GM23338 (cell line): Measurements from ENCODE around the gene ABCB6. TPM values are rescaled to one million over a fixed set of nuclear protein-coding genes. Genes with fewer than 3 reads are reported as not detected.

Source experiments
- ATAC-seq: fragments of 200-7000 bp; cut with Tn5 transposase; 3 replicates; pipeline ENCODE4 v1.9.1; 2020
- DNase-seq: peaks from one replicate; pipeline ENCODE4 v3.0.0-alpha.2; 2015; ENCODE audit warnings: low spot score
- H2AFZ ChIP-seq: fragments of 200-600 bp; sonication (generic); 2 replicates; pipeline ENCODE4 v1.8.0; 2016; ENCODE audit warnings: antibody characterized with exemption, mild to moderate bottlenecking, moderate library complexity
- H3F3A ChIP-seq: fragments of 200-600 bp; sonication (generic); replicated peaks from 2 replicates; pipeline ENCODE4 v1.8.0; 2017; ENCODE audit warnings: antibody characterized with exemption, mixed run types, low read depth
- H3K27ac ChIP-seq: fragments of 200-600 bp; sonication (generic); 2 replicates; pipeline ENCODE4 v1.6.1; 2016; ENCODE audit warnings: low read depth
- H3K27me3 ChIP-seq: fragments of 200-600 bp; sonication (generic); 2 replicates; pipeline ENCODE4 v1.8.0; 2016; ENCODE audit warnings: mild to moderate bottlenecking, mixed run types, moderate library complexity; ENCODE audit not compliant: insufficient read depth
- H3K36me3 ChIP-seq: fragments of 200-600 bp; sonication (generic); 2 replicates; pipeline ENCODE4 v1.8.0; 2016; ENCODE audit warnings: mild to moderate bottlenecking; ENCODE audit not compliant: insufficient read depth
- H3K4me1 ChIP-seq: fragments of 200-600 bp; sonication (generic); 2 replicates; pipeline ENCODE4 v1.8.0; 2016; ENCODE audit warnings: mild to moderate bottlenecking, moderate library complexity; ENCODE audit not compliant: insufficient read depth
- H3K4me2 ChIP-seq: fragments of 200-600 bp; sonication (generic); 2 replicates; pipeline ENCODE4 v1.7.1; 2017; ENCODE audit warnings: mixed run types
- H3K4me3 ChIP-seq: fragments of 200-600 bp; sonication (generic); 2 replicates; pipeline ENCODE4 v1.6.1; 2016; ENCODE audit warnings: mixed run types
- H3K79me2 ChIP-seq: fragments of 200-600 bp; sonication (generic); replicated peaks from 2 replicates; pipeline ENCODE4 v1.8.0; 2017; ENCODE audit warnings: mild to moderate bottlenecking; ENCODE audit not compliant: insufficient read depth
- H3K9me2 ChIP-seq: fragments of 200-600 bp; sonication (generic); 2 replicates; pipeline ENCODE4 v1.8.0; 2017; ENCODE audit not compliant: insufficient read depth
- H4K20me1 ChIP-seq: fragments of 200-600 bp; sonication (generic); replicated peaks from 2 replicates; pipeline ENCODE4 v1.8.0; 2017; ENCODE audit warnings: mild to moderate bottlenecking; ENCODE audit not compliant: insufficient read depth
- H3K27ac Mint-ChIP-seq: 2 replicates; pipeline ENCODE4 v1.8.0; 2020; ENCODE audit warnings: inconsistent platforms, mild to moderate bottlenecking, moderate library complexity, mixed read lengths
- H3K27me3 Mint-ChIP-seq: 3 replicates; pipeline ENCODE4 v1.8.0; 2022; ENCODE audit warnings: low read depth, mild to moderate bottlenecking, moderate library complexity, mixed read lengths, inconsistent platforms; ENCODE audit not compliant: insufficient read depth, poor library complexity
- H3K36me3 Mint-ChIP-seq: 3 replicates; pipeline ENCODE4 v1.8.0; 2021; ENCODE audit warnings: low read depth, mild to moderate bottlenecking, inconsistent platforms, moderate library complexity, mixed read lengths
- H3K4me1 Mint-ChIP-seq: 3 replicates; pipeline ENCODE4 v1.8.0; 2020; ENCODE audit warnings: mild to moderate bottlenecking, inconsistent platforms, mixed read lengths
- H3K4me3 Mint-ChIP-seq: 3 replicates; pipeline ENCODE4 v1.8.0; 2021; ENCODE audit warnings: moderate library complexity, mild to moderate bottlenecking, inconsistent platforms, mixed read lengths
- H3K9me3 Mint-ChIP-seq: 3 replicates; pipeline ENCODE4 v1.8.0; 2020; ENCODE audit warnings: moderate library complexity, mild to moderate bottlenecking, inconsistent platforms, mixed read lengths
- CREB1 ChIP-seq: fragments of 250-450 bp; sonication (Bioruptor Pico); IDR thresholded peaks from 2 replicates; pipeline ENCODE4 v1.5.0; 2020; ENCODE audit warnings: low read depth, mild to moderate bottlenecking, moderate library complexity
- JUNB ChIP-seq: IDR thresholded peaks from one replicate; pipeline ENCODE4 v1.6.1; 2016; ENCODE audit warnings: antibody characterized with exemption; ENCODE audit not compliant: unreplicated experiment
- NANOG ChIP-seq: IDR thresholded peaks from 2 replicates; pipeline ENCODE4 v1.6.1; 2016; ENCODE audit warnings: antibody characterized with exemption, borderline replicate concordance
- ZNF114 ChIP-seq: fragments of 250-450 bp; sonication (Bioruptor Pico); IDR thresholded peaks from 2 replicates; pipeline ENCODE4 v1.5.0; 2020; ENCODE audit warnings: mild to moderate bottlenecking, moderate library complexity
- polyA plus RNA-seq: library from polyadenylated mRNA; unstranded; fragments of >200 nt; fragmentation: Nextera tagmentation; extraction: Ambion mirVana; gene quantifications from 2 replicates; pipeline ENCODE4 v1.2.1, GENCODE V29; 2016
- total RNA-seq: library from RNA; depleted of rRNA; stranded (reverse); fragments of >200 nt; shearing (Covaris generic); gene quantifications from 2 replicates; pipeline ENCODE4 v1.2.3, GENCODE V29; 2014
- TF ChIP-seq, protein P1 (sequence below): fragments of 250-450 bp; sonication (Bioruptor Pico); IDR thresholded peaks from 2 replicates; pipeline ENCODE4 v1.5.0; 2020; ENCODE audit warnings: mild to moderate bottlenecking, moderate library complexity
- TF ChIP-seq, protein P2 (sequence below): IDR thresholded peaks from one replicate; pipeline ENCODE4 v1.6.1; 2018; ENCODE audit warnings: antibody characterized with exemption; ENCODE audit not compliant: unreplicated experiment

Gene ABCB6
- total and polyA plus RNA-seq, 2 experiments from 2014 or later = 26.2 to 35.1 TPM

DNA sequence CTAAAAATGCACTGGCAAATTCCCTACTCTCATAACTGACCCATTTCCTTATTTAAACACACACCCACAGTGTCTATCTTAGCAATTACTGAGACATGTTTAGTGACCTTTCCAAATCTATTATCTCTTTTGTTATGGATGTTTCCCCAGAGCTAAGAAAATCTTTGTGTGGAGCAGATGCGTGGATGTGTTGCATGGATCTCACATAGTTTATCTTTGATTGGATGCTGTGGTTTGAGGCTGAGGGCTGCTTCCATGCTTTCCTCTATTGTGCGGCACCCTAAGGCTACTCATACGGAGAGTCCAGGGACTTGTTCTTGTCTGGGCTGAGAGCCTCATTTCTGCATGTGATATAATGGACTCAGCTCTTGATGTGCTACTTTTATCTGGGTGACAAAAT, 15.6 kb upstream of the ABCB6 start:
- H3K27ac Mint-ChIP-seq = no peak overlapping the region
- DNase-seq = no peak
- ATAC-seq = no peak
- no peaks in the 10 kb centered on the region for H3K27me3 ChIP-seq
- no peak overlapping the region for H3K4me2 ChIP-seq
- peaks cover 68% of the 10 kb centered on the region for H3K36me3 Mint-ChIP-seq
- peaks cover 7% of the 10 kb centered on the region for H3F3A ChIP-seq
- H3K27me3 Mint-ChIP-seq = peaks cover 5% of the 10 kb centered on the region
- peaks cover 27% of the 10 kb centered on the region for H3K36me3 ChIP-seq
- H3K27ac ChIP-seq = no peak overlapping the region
- TF ChIP-seq, protein P1, sequence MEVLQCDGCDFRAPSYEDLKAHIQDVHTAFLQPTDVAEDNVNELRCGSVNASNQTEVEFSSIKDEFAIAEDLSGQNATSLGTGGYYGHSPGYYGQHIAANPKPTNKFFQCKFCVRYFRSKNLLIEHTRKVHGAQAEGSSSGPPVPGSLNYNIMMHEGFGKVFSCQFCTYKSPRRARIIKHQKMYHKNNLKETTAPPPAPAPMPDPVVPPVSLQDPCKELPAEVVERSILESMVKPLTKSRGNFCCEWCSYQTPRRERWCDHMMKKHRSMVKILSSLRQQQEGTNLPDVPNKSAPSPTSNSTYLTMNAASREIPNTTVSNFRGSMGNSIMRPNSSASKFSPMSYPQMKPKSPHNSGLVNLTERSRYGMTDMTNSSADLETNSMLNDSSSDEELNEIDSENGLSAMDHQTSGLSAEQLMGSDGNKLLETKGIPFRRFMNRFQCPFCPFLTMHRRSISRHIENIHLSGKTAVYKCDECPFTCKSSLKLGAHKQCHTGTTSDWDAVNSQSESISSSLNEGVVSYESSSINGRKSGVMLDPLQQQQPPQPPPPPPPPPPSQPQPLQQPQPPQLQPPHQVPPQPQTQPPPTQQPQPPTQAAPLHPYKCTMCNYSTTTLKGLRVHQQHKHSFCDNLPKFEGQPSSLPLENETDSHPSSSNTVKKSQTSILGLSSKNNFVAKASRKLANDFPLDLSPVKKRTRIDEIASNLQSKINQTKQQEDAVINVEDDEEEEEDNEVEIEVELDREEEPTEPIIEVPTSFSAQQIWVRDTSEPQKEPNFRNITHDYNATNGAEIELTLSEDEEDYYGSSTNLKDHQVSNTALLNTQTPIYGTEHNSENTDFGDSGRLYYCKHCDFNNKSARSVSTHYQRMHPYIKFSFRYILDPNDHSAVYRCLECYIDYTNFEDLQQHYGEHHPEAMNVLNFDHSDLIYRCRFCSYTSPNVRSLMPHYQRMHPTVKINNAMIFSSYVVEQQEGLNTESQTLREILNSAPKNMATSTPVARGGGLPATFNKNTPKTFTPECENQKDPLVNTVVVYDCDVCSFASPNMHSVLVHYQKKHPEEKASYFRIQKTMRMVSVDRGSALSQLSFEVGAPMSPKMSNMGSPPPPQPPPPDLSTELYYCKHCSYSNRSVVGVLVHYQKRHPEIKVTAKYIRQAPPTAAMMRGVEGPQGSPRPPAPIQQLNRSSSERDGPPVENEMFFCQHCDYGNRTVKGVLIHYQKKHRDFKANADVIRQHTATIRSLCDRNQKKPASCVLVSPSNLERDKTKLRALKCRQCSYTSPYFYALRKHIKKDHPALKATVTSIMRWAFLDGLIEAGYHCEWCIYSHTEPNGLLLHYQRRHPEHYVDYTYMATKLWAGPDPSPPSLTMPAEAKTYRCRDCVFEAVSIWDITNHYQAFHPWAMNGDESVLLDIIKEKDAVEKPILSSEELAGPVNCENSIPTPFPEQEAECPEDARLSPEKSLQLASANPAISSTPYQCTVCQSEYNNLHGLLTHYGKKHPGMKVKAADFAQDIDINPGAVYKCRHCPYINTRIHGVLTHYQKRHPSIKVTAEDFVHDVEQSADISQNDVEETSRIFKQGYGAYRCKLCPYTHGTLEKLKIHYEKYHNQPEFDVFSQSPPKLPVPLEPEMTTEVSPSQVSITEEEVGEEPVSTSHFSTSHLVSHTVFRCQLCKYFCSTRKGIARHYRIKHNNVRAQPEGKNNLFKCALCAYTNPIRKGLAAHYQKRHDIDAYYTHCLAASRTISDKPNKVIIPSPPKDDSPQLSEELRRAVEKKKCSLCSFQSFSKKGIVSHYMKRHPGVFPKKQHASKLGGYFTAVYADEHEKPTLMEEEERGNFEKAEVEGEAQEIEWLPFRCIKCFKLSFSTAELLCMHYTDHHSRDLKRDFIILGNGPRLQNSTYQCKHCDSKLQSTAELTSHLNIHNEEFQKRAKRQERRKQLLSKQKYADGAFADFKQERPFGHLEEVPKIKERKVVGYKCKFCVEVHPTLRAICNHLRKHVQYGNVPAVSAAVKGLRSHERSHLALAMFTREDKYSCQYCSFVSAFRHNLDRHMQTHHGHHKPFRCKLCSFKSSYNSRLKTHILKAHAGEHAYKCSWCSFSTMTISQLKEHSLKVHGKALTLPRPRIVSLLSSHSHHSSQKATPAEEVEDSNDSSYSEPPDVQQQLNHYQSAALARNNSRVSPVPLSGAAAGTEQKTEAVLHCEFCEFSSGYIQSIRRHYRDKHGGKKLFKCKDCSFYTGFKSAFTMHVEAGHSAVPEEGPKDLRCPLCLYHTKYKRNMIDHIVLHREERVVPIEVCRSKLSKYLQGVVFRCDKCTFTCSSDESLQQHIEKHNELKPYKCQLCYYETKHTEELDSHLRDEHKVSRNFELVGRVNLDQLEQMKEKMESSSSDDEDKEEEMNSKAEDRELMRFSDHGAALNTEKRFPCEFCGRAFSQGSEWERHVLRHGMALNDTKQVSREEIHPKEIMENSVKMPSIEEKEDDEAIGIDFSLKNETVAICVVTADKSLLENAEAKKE = no peak
- TF ChIP-seq CREB1 (CRISPR knock-in tag) = no peak
- TF ChIP-seq JUNB = no peak
- no peak for TF ChIP-seq NANOG
- TF ChIP-seq ZNF114 (CRISPR knock-in tag) = no peak
- TF ChIP-seq, protein P2, sequence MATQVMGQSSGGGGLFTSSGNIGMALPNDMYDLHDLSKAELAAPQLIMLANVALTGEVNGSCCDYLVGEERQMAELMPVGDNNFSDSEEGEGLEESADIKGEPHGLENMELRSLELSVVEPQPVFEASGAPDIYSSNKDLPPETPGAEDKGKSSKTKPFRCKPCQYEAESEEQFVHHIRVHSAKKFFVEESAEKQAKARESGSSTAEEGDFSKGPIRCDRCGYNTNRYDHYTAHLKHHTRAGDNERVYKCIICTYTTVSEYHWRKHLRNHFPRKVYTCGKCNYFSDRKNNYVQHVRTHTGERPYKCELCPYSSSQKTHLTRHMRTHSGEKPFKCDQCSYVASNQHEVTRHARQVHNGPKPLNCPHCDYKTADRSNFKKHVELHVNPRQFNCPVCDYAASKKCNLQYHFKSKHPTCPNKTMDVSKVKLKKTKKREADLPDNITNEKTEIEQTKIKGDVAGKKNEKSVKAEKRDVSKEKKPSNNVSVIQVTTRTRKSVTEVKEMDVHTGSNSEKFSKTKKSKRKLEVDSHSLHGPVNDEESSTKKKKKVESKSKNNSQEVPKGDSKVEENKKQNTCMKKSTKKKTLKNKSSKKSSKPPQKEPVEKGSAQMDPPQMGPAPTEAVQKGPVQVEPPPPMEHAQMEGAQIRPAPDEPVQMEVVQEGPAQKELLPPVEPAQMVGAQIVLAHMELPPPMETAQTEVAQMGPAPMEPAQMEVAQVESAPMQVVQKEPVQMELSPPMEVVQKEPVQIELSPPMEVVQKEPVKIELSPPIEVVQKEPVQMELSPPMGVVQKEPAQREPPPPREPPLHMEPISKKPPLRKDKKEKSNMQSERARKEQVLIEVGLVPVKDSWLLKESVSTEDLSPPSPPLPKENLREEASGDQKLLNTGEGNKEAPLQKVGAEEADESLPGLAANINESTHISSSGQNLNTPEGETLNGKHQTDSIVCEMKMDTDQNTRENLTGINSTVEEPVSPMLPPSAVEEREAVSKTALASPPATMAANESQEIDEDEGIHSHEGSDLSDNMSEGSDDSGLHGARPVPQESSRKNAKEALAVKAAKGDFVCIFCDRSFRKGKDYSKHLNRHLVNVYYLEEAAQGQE = no peak
- no peak overlapping the region for H3K4me3 Mint-ChIP-seq
- no peak overlapping the region for H2AFZ ChIP-seq
- H3K79me2 ChIP-seq = peaks cover 16% of the 10 kb centered on the region
- H3K4me1 Mint-ChIP-seq = peaks cover 4% of the 10 kb centered on the region
- H3K9me3 Mint-ChIP-seq = peaks cover 2% of the 10 kb centered on the region; the same call in 1 of the 3 replicates
- peaks cover 7% of the 10 kb centered on the region for H3K4me1 ChIP-seq
- H4K20me1 ChIP-seq = peaks cover 3% of the 10 kb centered on the region
- H3K4me3 ChIP-seq = no peak overlapping the region
- no peaks in the 10 kb centered on the region for H3K9me2 ChIP-seq
